Tibial artery (tissue), 4 donors: ENCODE results near the gene NR3C2.

ENCODE experiments used
- DNase-seq, 2 donors: peaks; one replicate each; pipeline ENCODE4 v3.0.0-alpha.2; 2019
- H3K27ac ChIP-seq, 2 donors: fragments of 200-600 bp; sonication (generic) in 1 of 2; 1 replicate in 1 of 2; 2 replicates in 1 of 2; pipeline ENCODE4 v1.5.1; 2018 to 2019; ENCODE audit warnings: mild to moderate bottlenecking in 1 of 2
- H3K27me3 ChIP-seq, 2 donors: fragments of 200-600 bp; sonication (generic) in 1 of 2; one replicate each; pipeline versions ENCODE4 v1.5.1 to v1.6.0; 2016 to 2019
- H3K36me3 ChIP-seq, 3 donors: fragments of 200-600 bp; sonication (generic) in 2 of 3; one replicate each; pipeline ENCODE4 v1.5.1; 2016 to 2019; ENCODE audit warnings: mild to moderate bottlenecking in 2 of 3
- H3K4me1 ChIP-seq, 4 donors: fragments of 200-600 bp; sonication (generic) in 2 of 4; 1 replicate in 3 of 4; 2 replicates in 1 of 4; pipeline ENCODE4 v1.5.1; 2016 to 2019
- H3K4me3 ChIP-seq, 2 donors: fragments of 200-600 bp; sonication (generic) in 1 of 2; 1 replicate in 1 of 2; 2 replicates in 1 of 2; pipeline ENCODE4 v1.5.1; 2018 to 2019; ENCODE audit warnings: mild to moderate bottlenecking in 2 of 2
- H3K9me3 ChIP-seq, 3 donors: fragments of 200-600 bp; sonication (generic) in 1 of 3; one replicate each; pipeline ENCODE4 v1.5.1; 2016 to 2019
- CTCF ChIP-seq, 2 experiments: fragments of 200-600 bp in 1 of 2; fragments of 450-650 bp in 1 of 2; IDR thresholded peaks; one replicate each; pipeline ENCODE4 v1.5.1; 2017 to 2019; ENCODE audit warnings: antibody characterized with exemption in 2 of 2, mild to moderate bottlenecking in 1 of 2, moderate library complexity in 1 of 2
- intact Hi-C: fragments of 100-400 bp; cut with DNase I; formaldehyde crosslinking; loops from one replicate; pipeline ENCODE4 v1.15.0; 2023; ENCODE audit warnings: low total_unique reads

NR3C2 gene

DNA sequence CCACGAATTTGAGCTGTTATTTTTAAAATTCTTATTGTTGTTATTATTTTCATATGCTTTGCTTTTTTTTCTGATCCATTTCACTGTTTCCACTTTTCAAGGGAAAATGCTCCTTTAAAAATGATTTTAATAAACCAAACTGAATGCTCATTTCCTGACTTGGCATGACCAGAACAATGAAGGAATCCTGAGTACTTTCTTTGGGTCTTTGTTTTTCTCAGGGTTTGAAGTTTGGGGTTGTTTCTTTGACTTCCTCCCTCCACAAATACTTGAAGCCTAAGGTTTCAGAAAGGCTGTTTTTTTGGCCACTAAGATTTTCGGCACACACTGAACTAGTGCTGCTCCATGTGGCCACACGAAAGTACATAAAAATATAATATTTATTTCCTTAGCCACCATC lies 171.0 kb downstream of the NR3C2 start:
- no peak for DNase-seq
- intact Hi-C loops, result no loop called here
- TF ChIP-seq CTCF (IDR thresholded peaks at IDR 0.05), result no peak
- Histone ChIP-seq H3K4me3 (no peak overlapping the region), H3K36me3 (no peaks in the 10 kb centered on the region), H3K4me1 (peaks cover 0 to 5% (median 3%) of the 10 kb centered on the region in 4 donors), H3K27me3 (no peaks in the 10 kb centered on the region), H3K27ac (no peak overlapping the region), H3K9me3 (no peaks in the 10 kb centered on the region)

DNA sequence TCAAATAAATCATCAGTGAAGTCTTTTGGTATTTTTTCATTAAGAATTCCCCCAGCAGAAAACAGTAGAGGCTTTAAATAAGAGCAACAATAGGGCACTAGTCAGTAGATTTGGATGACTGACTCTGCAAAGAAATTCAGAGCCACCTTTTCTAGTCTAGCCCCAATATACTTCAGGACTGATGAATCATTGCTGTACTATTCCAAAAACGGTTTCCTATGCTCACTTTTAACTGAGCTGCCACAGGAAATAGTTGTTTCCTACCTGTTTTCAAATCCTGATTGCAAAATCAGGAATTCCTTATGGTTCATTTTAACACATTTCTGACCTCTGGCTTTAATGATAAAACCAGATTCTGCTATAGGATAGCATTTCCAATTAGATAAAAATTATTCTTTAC lies 171.6 kb downstream of the NR3C2 start:
- TF ChIP-seq CTCF (IDR thresholded peaks at IDR 0.05), result no peak
- peaks cover 0 to 5% (median 3%) of the 10 kb centered on the region in 4 donors for H3K4me1 ChIP-seq
- no peaks in the 10 kb centered on the region for H3K9me3 ChIP-seq
- intact Hi-C loops, result no loop called here
- no peak for DNase-seq
- no peaks in the 10 kb centered on the region for H3K36me3 ChIP-seq
- no peak overlapping the region for H3K27ac ChIP-seq
- no peaks in the 10 kb centered on the region for H3K27me3 ChIP-seq
- H3K4me3 ChIP-seq, result no peak overlapping the region

GRCh38 chr4:148268835-148269234 lies 173.4 kb downstream of the NR3C2 start:
- no peaks in the 10 kb centered on the region for H3K9me3 ChIP-seq
- H3K27me3 ChIP-seq, result no peaks in the 10 kb centered on the region
- TF ChIP-seq CTCF (IDR thresholded peaks at IDR 0.05), result no peak
- peaks cover 0 to 5% (median 3%) of the 10 kb centered on the region in 4 donors for H3K4me1 ChIP-seq
- intact Hi-C loops, result no loop called here
- no peak for DNase-seq
- no peaks in the 10 kb centered on the region for H3K36me3 ChIP-seq
- H3K4me3 ChIP-seq, result no peak overlapping the region
- H3K27ac ChIP-seq, result no peak overlapping the region

GRCh38 chr4:148266921-148267320 lies 175.3 kb downstream of the NR3C2 start:
- TF ChIP-seq CTCF (IDR thresholded peaks at IDR 0.05), result no peak
- no peak overlapping the region for H3K27ac ChIP-seq
- no peak overlapping the region for H3K4me3 ChIP-seq
- no peaks in the 10 kb centered on the region for H3K9me3 ChIP-seq
- H3K36me3 ChIP-seq, result no peaks in the 10 kb centered on the region
- no peaks in the 10 kb centered on the region for H3K27me3 ChIP-seq
- intact Hi-C loops, result no loop called here
- DNase-seq, result no peak
- H3K4me1 ChIP-seq, result peaks cover 0 to 5% (median 0%) of the 10 kb centered on the region in 4 donors

DNA sequence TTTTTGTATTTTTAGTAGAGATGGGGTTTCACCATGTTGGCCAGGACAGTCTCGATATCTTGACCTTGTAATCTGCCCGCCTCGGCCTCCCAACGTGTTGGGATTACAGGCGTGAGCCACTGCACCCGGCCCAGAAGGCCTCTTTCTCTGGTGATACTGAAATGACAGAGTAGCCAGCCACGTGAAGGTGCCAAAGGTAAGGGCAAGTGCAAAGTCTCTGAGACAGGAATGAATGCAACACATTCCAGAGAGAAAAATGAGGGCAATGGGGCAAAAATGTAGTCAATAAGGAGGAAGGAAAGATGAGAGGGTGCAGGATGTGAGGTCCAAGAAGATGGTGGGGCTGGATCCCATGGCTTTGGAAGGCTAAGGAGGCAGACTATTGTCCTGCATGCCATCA lies 176.0 kb downstream of the NR3C2 start:
- Histone ChIP-seq H3K4me3 (no peak overlapping the region), H3K27ac (no peak overlapping the region), H3K9me3 (no peaks in the 10 kb centered on the region), H3K36me3 (no peaks in the 10 kb centered on the region), H3K4me1 (peaks cover 0 to 5% (median 0%) of the 10 kb centered on the region in 4 donors), H3K27me3 (no peaks in the 10 kb centered on the region)
- intact Hi-C loops, result no loop called here
- no peak for TF ChIP-seq CTCF (IDR thresholded peaks at IDR 0.05)
- no peak for DNase-seq

GRCh38 chr4:148265627-148266026 lies 176.6 kb downstream of the NR3C2 start:
- Histone ChIP-seq H3K27ac (no peak overlapping the region), H3K4me3 (no peak overlapping the region), H3K9me3 (no peaks in the 10 kb centered on the region), H3K4me1 (peaks cover 0 to under 1% (median 0%) of the 10 kb centered on the region in 4 donors), H3K36me3 (no peaks in the 10 kb centered on the region), H3K27me3 (no peaks in the 10 kb centered on the region)
- TF ChIP-seq CTCF (IDR thresholded peaks at IDR 0.05), result no peak
- intact Hi-C loops, result no loop called here
- no peak for DNase-seq
